Loucy (cell line): ENCODE results near the gene MYO3A.

ENCODE experiments used
- EZH2phosphoT487 ChIP-seq: fragments of 200-600 bp; IDR thresholded peaks from 2 replicates; pipeline ENCODE4 v1.6.1; 2018; ENCODE audit warnings: antibody characterized with exemption, mild to moderate bottlenecking, moderate library complexity, borderline replicate concordance
- TF ChIP-seq, protein P1 (sequence below): fragments of 200-600 bp; sonication (generic); conservative IDR thresholded peaks from 2 replicates; pipeline ENCODE4 v1.5.1; 2014; ENCODE audit warnings: mild to moderate bottlenecking, antibody characterized with exemption, low read length

DNA sequence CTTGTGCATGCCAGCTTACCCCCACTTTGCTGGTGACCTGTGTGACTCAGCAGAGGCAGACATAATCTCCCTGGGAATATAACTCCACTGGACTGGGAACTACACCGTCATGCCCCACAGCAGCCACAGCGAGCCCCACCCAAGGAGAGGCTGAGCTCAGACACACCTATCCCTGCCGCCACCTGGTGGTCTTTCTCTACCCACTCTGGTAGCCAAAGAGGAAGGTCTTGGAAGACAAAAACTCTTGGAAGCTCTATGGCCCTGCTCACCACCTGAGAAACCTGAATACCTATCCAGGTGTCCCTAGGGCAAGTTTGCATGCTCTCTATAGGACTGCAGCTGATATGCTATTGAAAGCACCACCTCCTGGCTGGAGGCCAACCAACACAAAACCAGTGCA is 48.1 kb downstream of the MYO3A start:
- TF ChIP-seq, protein P1, sequence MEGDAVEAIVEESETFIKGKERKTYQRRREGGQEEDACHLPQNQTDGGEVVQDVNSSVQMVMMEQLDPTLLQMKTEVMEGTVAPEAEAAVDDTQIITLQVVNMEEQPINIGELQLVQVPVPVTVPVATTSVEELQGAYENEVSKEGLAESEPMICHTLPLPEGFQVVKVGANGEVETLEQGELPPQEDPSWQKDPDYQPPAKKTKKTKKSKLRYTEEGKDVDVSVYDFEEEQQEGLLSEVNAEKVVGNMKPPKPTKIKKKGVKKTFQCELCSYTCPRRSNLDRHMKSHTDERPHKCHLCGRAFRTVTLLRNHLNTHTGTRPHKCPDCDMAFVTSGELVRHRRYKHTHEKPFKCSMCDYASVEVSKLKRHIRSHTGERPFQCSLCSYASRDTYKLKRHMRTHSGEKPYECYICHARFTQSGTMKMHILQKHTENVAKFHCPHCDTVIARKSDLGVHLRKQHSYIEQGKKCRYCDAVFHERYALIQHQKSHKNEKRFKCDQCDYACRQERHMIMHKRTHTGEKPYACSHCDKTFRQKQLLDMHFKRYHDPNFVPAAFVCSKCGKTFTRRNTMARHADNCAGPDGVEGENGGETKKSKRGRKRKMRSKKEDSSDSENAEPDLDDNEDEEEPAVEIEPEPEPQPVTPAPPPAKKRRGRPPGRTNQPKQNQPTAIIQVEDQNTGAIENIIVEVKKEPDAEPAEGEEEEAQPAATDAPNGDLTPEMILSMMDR = no peak
- no peak for TF ChIP-seq EZH2phosphoT487
